Measurements from ENCODE around the gene DSCAM.
"Not testable (repeated sequence)": the region's sequence is repeated elsewhere in the genome, so short reads cannot be mapped to it uniquely, and the experiment has no call there.

Gene DSCAM

DNA sequence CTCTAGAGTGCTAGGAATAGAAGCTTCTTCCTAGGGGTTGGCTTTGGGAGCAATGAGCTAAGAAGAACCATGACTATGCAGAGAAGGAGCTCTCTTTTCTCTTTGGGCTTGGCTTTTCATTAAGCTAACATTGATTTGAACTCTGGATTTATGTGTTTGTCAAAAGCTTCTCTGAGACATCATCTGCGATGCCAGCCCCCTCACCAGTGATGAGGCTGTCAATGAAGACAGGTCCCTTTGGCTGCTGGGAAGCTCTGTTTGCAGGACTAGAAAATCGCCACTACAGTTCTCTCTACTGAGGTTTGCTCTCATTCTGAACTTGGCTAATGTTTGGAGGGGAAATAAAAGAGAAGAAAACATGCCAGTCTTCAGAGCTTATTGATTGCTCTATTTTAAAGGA is 794.7 kb downstream of the DSCAM start:
- DNase-seq (ENCODE audit: low read depth, low spot score), result no peak

DNA sequence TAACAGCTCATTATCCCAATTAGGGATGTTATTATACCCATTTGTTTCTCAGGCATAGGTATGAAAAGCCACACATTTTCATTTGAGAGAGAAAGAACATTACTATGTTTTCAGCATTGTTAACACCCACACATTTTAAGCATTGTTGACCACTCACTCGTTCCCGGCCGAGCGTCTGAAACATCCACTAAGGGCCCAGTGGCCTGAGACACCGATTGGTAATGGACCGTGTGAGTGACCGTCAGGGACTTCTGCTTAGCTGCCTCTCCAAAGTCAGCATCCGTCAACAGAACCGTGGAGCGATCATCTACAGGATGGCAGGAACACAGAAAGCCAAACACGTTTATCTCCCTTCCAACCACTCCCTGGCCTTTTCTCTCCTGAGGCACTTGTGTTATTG is 795.2 kb downstream of the DSCAM start:
- no peak for DNase-seq (ENCODE audit: low read depth, low spot score)

DNA sequence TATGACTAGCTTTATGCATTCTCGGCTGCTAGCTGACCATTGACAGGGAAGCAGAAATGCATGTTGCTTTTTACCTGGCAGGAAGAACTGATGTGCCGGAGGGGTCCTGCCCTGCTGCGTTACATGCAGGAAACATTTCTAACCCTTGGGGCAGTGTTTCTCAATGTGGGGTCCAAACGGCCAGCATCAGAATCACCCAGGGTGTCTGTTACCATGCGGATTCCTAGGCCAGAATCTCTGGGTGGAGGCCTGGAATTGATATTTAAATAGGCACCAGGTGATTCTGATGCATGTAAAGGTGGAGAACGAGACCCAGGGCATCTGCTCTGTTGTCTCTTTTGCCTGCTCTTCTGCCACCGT is 797.0 kb downstream of the DSCAM start:
- DNase-seq (ENCODE audit: low read depth, low spot score), result no peak

DNA sequence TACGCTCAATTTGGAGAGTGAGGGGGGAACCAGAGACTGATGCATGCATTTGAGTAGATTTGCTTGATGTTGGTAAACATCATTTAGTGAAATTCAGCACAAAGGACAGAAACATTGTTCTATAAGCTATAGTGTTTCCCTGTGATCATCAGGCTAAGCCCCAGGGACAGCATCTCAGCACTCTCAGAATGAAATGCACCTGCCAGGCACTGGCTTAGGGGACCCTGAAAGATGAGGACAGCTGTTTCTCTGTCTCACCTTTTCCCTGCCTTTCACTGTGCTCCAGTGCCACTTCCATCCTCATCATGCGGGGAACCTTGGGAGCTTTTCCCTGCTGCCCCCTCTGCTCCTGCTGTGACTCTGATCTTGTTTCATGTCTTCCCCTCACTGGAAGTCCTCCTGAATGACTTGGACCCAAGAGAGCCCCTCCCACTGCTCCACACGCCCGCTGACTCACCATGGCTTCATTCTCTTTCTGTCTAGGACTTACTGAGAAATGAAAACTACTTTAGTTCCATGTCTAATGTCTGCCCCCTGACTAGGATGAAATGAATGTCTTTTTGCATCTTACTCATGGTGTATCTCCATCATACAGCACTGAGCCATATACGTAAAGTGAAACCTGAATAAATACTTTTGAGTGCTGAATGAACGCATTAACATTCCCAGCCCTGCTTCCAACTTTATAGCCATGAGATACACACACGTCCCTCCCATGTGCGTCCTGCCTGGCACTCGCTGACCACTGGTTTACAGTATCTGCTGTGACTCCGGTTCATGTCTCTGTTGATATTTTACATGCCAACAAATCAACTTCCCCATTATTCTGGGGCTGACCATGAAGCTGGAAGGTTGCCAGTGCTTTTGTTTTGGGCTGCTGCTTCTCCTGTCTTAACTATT is 797.7 kb downstream of the DSCAM start:
- DNase-seq (ENCODE audit: low read depth, low spot score), result no peak

DNA sequence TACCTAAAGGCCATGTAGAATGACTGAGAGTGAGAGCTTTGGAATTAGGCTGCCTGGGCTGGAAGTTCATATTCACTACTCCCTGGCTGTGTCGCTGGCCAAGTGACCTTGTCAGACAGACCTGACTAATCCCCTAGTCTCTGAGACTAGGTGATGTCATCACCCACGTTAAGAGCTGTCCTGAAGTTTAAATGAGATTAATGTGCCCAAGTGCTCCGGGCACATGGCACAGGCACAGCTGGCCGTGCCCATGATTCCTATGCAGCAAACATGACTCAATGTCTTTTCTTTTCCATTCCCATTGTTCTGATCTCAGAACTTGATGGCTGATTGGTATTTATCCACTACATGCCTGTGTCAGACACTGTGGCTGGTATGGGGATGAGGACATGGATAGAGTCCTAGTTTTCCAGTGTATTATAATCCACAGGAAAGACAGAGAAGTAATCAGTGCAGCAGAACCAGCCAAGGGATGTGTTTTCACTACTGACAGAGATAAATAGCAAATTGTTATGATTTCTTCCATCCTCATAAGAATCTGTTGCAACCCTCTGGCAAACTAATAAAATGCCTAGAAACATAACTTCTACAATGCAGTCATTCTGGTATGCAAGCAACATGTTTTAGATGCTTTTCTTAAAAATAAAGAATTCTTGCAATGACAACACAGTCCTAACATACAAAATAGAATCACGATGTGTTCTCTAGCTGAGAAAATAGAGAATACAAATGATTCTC is 798.8 kb downstream of the DSCAM start:
- no peak for DNase-seq (ENCODE audit: low read depth, low spot score)

DNA sequence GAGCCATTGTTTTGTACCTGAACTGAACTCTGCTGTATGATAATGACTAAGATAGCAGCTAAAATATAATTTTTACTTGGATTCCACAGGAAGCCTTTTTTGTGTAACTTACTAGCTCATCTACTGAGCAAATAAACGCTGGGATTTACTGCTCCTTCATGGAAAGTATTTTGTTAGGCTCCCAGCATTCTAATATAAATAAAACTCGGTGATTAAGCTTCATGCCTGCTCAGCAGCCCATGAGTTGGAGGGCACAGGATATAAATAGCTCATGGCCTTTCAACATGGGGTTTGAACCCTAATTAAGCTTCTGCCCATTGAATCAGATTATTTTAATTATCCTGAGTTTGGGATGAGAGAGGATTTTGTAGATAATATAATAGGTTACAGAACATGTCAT is 799.7 kb downstream of the DSCAM start:
- DNase-seq (ENCODE audit: low read depth, low spot score), result no peak

DNA sequence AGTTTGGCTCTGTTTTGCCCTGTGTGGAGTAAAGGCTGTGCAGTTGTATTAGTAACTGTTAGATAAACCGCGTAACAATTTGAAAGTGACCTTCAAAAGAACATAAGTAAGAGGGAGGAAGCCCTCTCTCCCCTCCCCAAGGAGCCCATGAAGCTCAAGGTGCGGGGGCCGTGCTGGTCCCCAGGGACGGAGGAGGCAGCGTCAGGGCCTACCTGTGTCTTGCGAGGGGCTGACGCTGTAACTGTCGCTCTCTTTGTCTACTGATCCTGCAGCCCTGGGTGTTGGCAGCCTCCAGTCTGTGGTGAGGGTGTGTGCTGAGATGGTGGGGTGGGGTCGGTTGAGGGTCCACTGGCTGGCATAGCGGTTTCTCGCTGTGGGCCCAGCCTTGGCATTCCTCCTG is 803.1 kb downstream of the DSCAM start:
- no peak for DNase-seq (ENCODE audit: low read depth, low spot score)

DNA sequence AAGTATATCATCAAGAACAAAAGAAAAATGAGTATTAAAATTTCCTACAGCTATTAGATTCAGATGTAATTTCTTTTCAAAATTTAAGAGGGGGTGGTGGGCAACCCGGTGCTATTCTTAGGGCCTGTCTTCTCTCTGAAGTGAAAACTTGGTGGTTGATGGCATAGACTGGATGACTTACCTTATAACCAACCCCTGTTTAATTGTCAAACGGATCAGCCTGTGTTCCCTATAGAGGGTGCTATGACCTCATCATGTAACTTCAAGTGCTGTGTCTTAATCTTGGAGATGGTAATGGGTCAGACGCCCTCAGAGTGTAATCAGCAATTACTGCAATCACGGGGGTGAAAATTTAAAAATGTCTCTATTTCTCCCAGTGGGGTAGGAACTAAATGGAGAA is 803.5 kb downstream of the DSCAM start:
- no peak for DNase-seq (ENCODE audit: low read depth, low spot score)

DNA sequence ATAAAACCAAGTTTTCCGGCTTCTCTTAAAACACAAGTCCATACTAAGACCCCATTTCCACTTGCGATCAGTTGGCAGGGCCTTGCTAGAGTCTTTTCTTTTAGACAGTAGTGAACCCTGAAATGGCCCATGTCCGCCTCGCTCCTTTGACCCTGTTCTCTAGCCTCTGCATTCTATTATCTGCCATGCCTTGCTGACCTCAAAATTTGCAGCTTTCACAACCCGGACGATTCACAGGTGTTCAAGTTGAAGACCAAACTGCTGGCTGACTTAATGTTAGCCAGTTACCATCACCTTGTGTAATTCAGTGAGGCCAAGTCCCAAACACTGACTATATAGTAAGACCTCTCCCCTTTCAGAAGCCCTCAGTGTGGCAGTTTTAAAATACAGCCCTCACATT is 805.5 kb downstream of the DSCAM start:
- no peak for DNase-seq (ENCODE audit: low read depth, low spot score)

DNA sequence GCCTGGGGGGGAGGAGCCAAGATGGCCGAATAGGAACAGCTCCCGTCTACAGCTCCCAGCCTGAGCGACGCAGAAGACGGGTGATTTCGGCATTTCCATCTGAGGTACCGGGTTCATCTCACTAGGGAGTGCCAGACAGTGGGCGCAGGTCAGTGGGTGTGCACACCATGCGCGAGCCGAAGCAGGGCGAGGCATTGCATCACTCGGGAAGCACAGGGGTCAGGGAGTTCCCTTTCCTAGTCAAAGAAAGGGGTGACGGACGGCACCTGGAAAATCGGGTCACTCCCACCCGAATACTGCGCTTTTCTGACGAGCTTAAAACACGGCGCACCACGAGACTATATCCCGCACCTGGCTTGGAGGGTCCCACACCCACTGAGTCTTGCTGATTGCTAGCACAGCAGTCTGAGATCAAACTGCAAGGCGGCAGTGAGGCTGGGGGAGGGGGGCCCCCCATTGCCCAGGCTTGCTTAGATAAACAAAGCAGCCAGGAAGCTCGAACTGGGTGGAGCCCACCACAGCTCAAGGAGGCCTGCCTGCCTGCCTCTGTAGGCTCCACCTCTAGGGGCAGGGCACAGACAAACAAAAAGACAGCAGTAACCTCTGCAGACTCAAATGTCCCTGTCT is 813.7 kb downstream of the DSCAM start:
- DNase-seq (ENCODE audit: low read depth, low spot score), result not testable (repeated sequence)

DNA sequence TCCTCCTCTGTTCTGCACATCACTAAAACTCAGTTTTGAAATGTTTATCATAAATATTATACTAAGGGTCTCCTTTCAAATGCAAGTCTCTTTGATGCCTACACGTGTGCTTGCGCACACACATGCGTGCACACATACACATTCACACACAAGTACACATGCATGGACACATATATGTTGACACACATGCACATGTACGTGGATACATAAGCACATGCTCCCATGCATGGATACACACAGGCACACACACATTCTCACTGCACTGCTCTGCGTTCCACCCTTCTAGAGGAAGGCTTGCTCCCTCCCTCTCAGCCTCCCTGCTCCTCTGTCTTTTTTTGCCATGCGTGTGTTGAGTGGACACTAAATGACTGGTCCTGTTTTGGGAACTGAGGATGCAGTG is 817.1 kb downstream of the DSCAM start:
- DNase-seq (ENCODE audit: low read depth, low spot score), result no peak

DNA sequence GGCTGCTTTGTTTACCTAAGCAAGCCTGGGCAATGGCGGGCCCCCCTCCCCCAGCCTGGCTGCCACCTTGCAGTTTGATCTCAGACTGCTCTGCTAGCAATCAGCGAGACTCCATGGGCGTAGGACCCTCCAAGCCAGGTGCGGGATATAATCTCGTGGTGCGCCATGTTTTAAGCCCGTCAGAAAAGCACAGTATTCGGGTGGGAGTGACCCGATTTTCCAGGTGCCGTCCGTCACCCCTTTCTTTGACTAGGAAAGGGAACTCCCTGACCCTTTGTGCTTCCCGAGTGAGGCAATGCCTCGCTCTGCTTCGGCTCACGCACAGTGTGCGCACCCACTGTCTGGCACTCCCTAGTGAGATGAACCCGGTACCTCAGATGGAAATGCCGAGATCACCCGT is 818.6 kb downstream of the DSCAM start:
- DNase-seq (ENCODE audit: low read depth, low spot score), result not testable (repeated sequence)

DNA sequence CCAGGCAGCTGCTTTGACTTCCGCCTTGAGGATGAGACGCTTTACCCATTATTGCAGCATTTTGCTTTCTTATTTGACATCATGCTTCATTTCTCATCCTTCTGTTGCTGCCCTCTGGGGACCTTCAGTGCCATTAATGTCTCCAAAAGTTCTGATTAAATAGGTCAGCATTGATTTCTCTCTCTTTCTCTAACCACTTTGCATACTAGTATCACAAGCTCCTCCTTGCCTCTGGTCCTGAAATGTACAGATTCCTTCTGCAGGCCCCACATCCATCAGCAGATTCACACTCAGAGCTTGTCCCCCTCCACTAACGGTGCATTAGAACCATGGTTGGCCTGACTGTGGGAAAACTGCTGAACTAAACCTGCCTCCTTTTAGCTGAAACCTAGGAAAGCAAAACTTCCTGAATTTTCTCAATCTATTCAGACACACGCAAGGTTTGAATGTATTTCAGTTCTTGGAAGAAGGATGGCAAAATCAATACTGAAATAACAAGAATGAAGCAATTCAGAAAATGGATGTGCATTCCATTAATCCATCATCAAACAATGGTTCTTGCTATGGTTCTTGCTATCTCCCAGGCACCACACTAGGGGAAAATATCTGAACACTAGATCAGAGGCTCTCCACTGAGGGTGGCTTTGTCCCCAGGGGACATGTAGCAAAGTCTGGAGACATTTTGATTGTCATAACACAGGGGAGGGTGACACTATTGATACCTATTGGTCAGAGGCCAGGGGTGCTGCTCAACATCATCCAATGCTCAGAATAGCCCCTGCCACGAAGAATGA is 825.2 kb downstream of the DSCAM start:
- DNase-seq (ENCODE audit: low read depth, low spot score), result no peak

DNA sequence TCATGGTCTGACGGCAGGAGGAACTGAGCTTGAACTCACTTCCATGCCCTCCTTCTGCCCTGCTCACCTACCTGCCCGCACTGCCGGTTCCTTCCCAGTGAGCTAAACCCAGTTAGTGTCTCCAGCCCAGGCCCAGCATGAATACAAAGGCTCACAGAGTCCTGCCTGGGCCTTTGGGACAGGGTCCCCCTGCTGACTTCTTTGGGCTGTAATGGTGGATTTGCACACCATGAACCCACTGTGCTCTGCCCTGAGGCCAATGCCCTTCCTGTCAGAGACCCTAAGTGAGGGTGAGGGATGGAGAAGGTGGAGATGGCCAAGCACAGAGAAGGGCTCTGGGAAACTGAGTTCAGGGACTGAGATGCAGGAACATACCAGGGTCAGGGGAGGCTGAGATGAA is 826.3 kb downstream of the DSCAM start:
- DNase-seq (ENCODE audit: low read depth, low spot score), result no peak

DNA sequence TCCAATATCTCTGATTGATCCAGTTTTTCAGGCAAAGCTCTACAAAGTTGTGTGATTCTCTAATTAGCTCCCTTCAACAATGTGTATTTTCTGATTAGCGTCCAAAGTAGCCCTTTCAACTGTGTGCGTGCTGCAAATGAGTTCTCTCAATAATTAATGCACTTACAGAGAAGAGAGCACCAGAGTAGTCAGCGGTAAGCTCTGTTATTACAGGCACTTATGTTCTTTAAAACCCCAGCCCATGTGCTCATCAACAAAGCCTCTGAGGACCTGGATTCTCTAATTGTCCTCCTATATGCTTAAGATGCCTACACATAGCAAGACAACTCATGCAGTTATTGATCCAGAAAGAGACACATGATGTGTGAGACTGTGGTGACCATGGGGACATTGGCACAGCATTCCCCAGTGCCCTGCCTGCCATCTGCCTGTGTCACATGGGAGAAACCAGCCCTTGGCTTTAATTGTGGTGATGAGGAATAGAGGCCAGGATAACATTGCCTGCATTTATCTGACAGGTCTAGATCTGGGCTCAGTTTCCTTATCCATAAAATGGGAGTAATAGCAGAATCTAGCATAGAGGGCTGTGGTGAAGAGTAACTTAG is 828.0 kb downstream of the DSCAM start:
- DNase-seq (ENCODE audit: low read depth, low spot score), result no peak

DNA sequence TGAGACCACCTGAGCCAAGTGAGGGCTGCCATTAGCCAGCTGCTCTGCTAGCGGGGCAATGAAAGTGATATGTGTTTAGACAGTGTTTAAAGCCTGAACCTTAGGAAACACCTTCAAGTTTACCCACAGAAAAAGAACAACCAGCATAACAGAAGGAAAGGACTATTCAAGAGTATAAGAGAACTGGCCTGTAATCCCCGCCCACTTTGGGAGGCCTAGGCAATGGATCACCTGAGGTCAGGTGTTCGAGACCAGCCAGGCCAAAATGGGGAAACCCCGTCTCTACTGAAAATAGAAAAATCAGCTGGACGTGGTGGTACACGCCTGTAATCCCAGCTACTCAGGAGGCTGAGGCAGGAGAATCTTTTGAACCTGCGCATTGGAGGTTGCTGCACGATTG is 830.3 kb downstream of the DSCAM start:
- DNase-seq (ENCODE audit: low read depth, low spot score), result no peak

DNA sequence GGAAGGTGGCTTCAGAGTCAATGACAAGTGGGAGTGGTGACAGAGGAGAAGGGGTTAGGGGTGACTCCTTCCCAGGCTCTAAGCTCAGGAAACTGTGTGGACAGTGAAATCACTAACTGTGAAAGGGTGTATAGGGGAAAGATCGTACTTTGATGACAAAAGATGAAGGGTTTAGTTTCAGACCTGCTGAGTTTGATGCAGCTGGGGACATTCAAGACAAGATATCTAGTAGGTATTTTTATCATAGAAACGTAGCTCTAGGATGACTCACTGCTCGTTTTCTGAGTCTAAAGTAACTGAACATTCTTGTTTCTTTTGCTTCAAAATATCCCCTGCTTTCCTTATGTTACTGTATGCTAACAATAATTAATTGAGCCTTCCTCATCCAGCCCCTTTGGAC is 830.7 kb downstream of the DSCAM start:
- no peak for DNase-seq (ENCODE audit: low read depth, low spot score)

DNA sequence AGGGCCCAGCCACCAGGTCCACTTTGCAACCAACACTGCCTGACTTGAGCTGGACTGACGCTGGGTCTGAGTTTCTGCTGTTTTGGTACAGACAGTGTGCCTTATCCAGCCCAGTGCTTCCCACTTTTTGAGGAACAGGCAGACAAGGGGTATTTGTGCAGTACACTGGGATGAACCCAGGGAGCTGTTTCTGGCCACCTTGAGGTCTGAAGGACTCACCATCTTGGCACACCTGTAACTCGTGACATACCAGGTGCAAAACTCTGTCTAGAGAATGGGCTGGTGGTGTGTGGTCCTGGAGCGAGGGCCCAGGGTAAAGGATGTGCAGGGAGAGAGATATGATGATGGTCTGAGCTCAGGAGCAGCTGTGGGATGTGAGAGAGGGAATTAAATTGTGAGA is 831.1 kb downstream of the DSCAM start:
- no peak for DNase-seq (ENCODE audit: low read depth, low spot score)

DNA sequence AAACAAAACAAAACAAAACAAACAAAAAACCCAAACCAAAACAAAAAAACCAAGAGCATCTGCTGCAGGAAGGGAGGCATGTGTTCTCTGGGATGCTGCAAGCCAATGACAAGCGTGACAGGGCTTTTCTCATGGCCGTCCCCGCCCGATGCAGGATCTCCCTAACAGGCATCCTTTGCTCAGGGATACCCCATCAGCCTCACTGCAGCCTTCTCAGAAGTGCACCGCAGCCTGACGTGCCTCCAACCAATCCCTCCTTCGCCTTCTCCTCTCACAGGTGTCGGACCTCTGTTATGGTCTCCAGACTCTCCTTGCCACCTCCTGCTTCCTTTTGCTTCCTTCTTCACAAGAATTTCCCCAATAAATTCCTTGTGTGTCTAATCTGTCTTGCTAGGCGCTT is 832.6 kb downstream of the DSCAM start:
- no peak for DNase-seq (ENCODE audit: low read depth, low spot score)

DNA sequence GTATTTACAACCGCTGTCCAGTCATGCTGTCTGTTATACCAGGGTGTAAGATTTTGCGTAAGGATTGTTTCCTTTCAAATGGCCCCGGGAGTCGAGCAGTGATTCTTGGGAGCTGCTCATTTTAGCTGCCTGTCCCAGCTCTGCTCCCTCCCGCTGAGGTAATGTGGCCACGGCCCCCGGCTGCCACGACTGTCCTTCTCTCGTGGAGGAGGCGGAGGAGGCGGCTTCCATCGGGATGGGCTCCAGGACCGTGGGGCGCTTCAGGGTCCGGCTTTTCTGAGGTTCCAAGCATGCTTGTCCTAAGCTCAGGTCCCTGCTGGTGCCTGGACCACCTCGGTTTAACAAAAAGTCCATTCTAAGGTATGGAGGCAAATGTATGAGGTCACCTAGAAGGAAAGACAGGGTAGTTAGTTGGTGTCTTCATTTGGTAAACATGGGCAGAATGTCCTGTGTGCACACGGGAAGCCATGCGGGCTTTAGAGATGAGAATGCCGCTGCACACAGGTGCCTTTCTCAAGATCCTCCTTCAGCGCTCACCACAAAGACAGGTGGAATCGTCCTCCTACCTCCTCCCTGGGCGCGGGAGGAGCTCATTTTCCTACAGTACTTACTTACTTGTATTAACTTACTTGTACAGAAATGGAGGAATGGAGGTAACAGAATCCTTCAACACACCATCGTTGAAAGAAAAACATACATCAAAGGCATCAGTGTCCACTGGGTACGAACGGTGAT is 833.8 kb downstream of the DSCAM start:
- no peak for DNase-seq (ENCODE audit: low read depth, low spot score)

DNA sequence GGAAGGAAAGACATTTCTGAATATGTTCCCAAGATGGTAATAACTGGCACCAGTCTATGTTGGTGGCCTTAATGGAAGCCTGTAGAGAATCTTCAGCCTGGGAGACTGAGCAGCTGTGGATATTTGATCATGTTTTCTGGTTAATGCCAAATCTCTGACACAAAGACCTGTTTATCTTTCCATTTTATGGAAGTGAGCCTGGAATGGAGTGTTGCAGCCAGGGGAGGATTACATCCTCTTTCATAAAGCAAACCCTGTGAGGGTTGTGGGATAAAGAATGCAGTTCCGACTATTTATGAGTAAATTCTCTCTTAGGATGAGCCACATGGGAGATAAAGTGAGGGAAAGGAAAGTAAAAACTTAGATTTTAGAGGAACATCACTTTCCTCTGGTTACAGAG is 835.6 kb downstream of the DSCAM start:
- no peak for DNase-seq (ENCODE audit: low read depth, low spot score)

All from ELF-1 (cell line).